ENCODE results near the gene DNAAF1.

Gene DNAAF1

DNA sequence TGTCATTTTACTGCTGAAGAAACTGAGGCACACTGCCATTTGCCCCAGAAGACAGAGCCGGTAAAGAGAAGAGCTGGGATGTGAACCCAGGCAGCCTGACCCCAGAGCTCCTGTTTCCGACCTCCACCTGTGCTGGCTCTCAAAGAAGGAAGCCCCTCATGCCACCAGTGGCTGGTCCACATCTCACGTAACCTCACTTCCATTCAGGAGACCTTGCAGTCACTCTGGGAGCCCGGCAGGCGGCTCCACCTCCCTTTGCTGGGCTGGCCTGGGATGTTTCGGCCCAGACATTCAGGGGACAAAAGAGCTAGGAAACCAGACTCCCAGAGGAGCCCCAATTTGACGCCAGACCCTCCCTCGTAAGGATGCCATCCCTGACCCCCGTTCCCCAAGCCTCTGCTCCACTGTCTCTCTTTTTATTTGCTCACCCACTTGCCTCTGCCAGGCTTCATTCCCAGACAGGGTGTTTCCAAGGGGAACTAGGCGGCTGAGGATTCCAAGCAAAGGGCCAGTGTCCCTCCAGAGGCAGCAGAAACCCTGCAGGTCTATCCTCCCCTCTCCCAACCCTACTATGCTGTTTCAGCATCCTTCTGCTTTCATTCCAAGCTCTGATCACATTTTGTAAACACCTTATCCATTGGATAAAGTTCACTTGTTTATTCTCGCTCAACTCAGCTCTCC, 38.9 kb downstream of the DNAAF1 start:
- DNase-seq (ENCODE audit: low spot score in 2 of 2) = no peak
- Mint-ChIP-seq H3K27me3 (no peaks in the 10 kb centered on the region), H3K27ac (ENCODE audit: low read depth) (no peak overlapping the region), H3K9me3 (no peaks in the 10 kb centered on the region), H3K4me1 (peaks cover 19% of the 10 kb centered on the region), H3K4me3 (no peak overlapping the region), H3K36me3 (ENCODE audit: insufficient read depth) (peaks cover 15% of the 10 kb centered on the region)
- ATAC-seq (replicated peaks; ENCODE audit: extremely low read depth, poor library complexity, severe bottlenecking) = no peak

DNA sequence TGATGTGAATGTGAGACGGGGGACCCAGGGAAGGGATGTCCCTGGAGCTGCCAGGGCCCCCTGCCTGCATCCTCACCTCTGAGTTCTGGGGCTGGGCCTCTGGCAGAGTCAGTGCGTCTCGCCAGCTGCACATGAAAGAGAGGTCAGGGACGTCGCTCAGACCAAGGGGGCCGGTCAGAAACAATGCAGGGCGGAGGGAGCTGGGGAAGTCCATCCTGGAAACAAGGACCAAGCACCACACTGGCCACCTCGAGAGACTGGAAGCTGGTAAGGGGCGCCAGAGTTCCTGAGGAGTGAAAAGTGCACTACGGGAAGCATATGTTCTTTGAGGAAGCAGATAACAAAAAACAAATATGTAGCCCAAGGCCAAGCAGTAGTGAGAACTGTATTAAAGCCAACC, 39.7 kb downstream of the DNAAF1 start:
- H3K4me1 Mint-ChIP-seq = peaks cover 19% of the 10 kb centered on the region
- H3K4me3 Mint-ChIP-seq = peak overlapping the region; percentile 92
- no peaks in the 10 kb centered on the region for H3K9me3 Mint-ChIP-seq
- peaks cover 12% of the 10 kb centered on the region for H3K36me3 Mint-ChIP-seq (ENCODE audit: insufficient read depth)
- no peaks in the 10 kb centered on the region for H3K27me3 Mint-ChIP-seq
- peak overlapping the region; percentile 62 for H3K27ac Mint-ChIP-seq (ENCODE audit: low read depth)
- ATAC-seq (replicated peaks; ENCODE audit: extremely low read depth, poor library complexity, severe bottlenecking) (no peak), DNase-seq (ENCODE audit: low spot score in 2 of 2) (no peak)

DNA sequence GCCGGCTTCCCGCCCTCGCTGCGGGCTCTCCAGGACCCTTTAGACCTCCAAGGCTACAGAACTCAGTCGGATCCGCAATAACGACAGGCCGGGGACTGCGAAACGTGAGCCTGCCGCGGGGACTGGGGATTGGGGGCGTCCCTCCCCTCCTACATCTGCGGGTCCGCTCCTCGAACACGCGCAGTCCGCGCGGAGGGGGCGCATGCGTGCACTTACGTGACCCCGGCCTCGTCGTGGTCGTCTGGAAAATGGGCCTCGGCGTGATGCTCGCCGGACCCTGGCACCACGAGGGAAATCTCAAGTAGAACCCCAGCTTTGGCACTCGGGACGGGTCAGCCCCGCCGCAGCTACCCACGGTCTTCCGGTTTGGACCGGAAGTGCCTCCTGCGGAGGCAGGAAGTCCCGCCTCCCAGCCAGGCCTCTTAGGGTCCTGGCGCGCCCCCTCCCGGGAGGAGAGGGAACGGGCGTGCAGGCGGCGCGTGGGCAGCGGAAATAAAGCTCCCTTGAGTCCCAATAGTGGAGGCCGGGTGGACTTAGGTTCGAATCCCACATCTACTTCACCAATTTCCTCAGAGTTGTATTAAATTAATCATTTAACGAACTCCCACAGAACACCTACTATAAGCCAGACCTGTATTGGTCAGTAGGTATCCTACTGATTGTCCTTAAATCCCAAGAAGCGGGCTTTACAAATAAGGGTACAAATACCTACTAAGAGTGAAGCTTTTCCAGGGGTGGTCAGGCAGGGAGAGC, 41.8 kb downstream of the DNAAF1 start, which contains the start of gene TAF1C:
TAF1C (minus strand) TSS at position 373 of the 753 bp plus-strand sequence. CDS start 2,069 bp downstream, outside the sequence.
- peaks cover 19% of the 10 kb centered on the region for H3K4me1 Mint-ChIP-seq
- peak within 1 kb of the TSS; percentile 73 for H3K27ac Mint-ChIP-seq (ENCODE audit: low read depth)
- peaks cover 10% of the 10 kb centered on the region for H3K36me3 Mint-ChIP-seq (ENCODE audit: insufficient read depth)
- no peaks in the 10 kb centered on the region for H3K27me3 Mint-ChIP-seq
- ATAC-seq (replicated peaks; ENCODE audit: extremely low read depth, poor library complexity, severe bottlenecking) (peak; percentile 92), DNase-seq (ENCODE audit: low spot score in 2 of 2) (peak; percentile 83 to 87)
- no peaks in the 10 kb centered on the region for H3K9me3 Mint-ChIP-seq
- H3K4me3 Mint-ChIP-seq = peak within 1 kb of the TSS; percentile 92

- H3K9me3 Mint-ChIP-seq = no peaks in the 10 kb centered on the region
- peaks cover 5% of the 10 kb centered on the region for H3K36me3 Mint-ChIP-seq (ENCODE audit: insufficient read depth)
- DNase-seq (ENCODE audit: low spot score in 2 of 2) (no peak), ATAC-seq (replicated peaks; ENCODE audit: extremely low read depth, poor library complexity, severe bottlenecking) (no peak)
- peaks cover 11% of the 10 kb centered on the region for H3K4me1 Mint-ChIP-seq
- H3K27ac Mint-ChIP-seq (ENCODE audit: low read depth) = no peak within 1 kb of the TSS
- no peak within 1 kb of the TSS for H3K4me3 Mint-ChIP-seq
- no peaks in the 10 kb centered on the region for H3K27me3 Mint-ChIP-seq
Observed at GRCh38 chr16:84190731-84191388, 45.8 kb downstream of the DNAAF1 start, which contains the start of gene ADAD2. Gene ADAD2, plus strand, starts transcription at chr16:84191157. Its CDS starts 74 bp downstream, at chr16:84191231.

DNA sequence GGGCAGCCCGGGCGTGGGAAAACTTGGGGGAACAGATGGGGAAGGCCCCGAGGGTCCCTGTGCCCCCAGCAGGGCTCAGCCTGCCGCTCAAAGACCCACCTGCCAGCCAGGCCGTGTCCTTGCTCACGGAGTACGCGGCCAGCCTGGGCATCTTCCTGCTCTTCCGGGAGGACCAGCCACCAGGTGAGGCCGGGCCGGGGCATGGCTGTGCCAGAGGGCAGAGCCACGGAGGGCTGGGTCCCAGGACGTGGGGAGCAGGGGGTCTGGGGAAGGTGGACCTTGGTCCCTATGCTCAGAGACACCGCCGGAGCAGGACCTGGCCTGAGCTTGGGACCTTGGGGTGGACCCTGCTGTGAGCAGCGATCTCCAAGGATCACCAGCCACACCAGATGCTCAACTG, 46.4 kb downstream of the DNAAF1 start:
- no peak for DNase-seq (ENCODE audit: low spot score in 2 of 2)
- Mint-ChIP-seq H3K27me3 (peaks cover 1% of the 10 kb centered on the region), H3K36me3 (ENCODE audit: insufficient read depth) (peaks cover 5% of the 10 kb centered on the region), H3K4me3 (no peak overlapping the region), H3K9me3 (no peaks in the 10 kb centered on the region), H3K4me1 (peaks cover 11% of the 10 kb centered on the region), H3K27ac (ENCODE audit: low read depth) (no peak overlapping the region)
- ATAC-seq (replicated peaks; ENCODE audit: extremely low read depth, poor library complexity, severe bottlenecking) = no peak

GRCh38 chr16:84193480-84193879, 48.4 kb downstream of the DNAAF1 start:
- H3K27ac Mint-ChIP-seq (ENCODE audit: low read depth) = no peak overlapping the region

DNA sequence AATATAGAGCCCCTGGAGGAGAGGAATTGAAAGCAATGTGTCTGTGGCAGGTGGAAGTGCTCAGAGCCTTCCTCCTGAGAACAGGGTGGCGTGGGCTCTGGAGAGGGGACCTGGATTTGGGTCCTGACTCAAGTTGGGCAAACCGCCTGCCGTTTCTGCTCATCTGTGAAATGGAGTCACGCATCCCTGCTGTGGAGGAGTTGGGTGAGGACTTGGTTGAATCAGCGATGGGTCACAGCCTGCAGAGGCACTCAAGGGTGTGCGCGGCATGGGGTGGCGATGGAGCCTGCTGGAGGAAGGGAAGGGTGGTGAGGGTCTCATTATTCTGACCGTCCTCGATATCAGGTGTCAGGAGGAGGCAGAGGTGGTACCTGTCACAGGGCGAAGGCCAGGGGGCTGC, 48.9 kb downstream of the DNAAF1 start:
- DNase-seq (ENCODE audit: low spot score in 2 of 2) = no peak
- Mint-ChIP-seq H3K27ac (ENCODE audit: low read depth) (no peak overlapping the region), H3K27me3 (peaks cover 20% of the 10 kb centered on the region), H3K4me3 (peak overlapping the region; percentile 52), H3K36me3 (ENCODE audit: insufficient read depth) (no peaks in the 10 kb centered on the region), H3K9me3 (no peaks in the 10 kb centered on the region), H3K4me1 (peaks cover 6% of the 10 kb centered on the region)
- ATAC-seq (replicated peaks; ENCODE audit: extremely low read depth, poor library complexity, severe bottlenecking) = no peak

More at GRCh38 chr16:84193480-84193879, 48.4 kb downstream of the DNAAF1 start:
- H3K4me1 Mint-ChIP-seq = peaks cover 6% of the 10 kb centered on the region
- H3K9me3 Mint-ChIP-seq = no peaks in the 10 kb centered on the region
- peaks cover 15% of the 10 kb centered on the region for H3K27me3 Mint-ChIP-seq
- peak; percentile 6 for ATAC-seq (replicated peaks; ENCODE audit: extremely low read depth, poor library complexity, severe bottlenecking)
- no peaks in the 10 kb centered on the region for H3K36me3 Mint-ChIP-seq (ENCODE audit: insufficient read depth)
- DNase-seq (ENCODE audit: low spot score in 2 of 2) = no peak
- no peak overlapping the region for H3K4me3 Mint-ChIP-seq

GRCh38 chr16:84194470-84195200, 49.5 kb downstream of the DNAAF1 start:
- Mint-ChIP-seq H3K4me1 (peaks cover 6% of the 10 kb centered on the region), H3K27ac (ENCODE audit: low read depth) (no peak overlapping the region), H3K4me3 (peak overlapping the region; percentile 52), H3K27me3 (peaks cover 22% of the 10 kb centered on the region), H3K9me3 (no peaks in the 10 kb centered on the region), H3K36me3 (ENCODE audit: insufficient read depth) (no peaks in the 10 kb centered on the region)
- ATAC-seq (replicated peaks; ENCODE audit: extremely low read depth, poor library complexity, severe bottlenecking) = no peak
- no peak for DNase-seq (ENCODE audit: low spot score in 2 of 2)

DNA sequence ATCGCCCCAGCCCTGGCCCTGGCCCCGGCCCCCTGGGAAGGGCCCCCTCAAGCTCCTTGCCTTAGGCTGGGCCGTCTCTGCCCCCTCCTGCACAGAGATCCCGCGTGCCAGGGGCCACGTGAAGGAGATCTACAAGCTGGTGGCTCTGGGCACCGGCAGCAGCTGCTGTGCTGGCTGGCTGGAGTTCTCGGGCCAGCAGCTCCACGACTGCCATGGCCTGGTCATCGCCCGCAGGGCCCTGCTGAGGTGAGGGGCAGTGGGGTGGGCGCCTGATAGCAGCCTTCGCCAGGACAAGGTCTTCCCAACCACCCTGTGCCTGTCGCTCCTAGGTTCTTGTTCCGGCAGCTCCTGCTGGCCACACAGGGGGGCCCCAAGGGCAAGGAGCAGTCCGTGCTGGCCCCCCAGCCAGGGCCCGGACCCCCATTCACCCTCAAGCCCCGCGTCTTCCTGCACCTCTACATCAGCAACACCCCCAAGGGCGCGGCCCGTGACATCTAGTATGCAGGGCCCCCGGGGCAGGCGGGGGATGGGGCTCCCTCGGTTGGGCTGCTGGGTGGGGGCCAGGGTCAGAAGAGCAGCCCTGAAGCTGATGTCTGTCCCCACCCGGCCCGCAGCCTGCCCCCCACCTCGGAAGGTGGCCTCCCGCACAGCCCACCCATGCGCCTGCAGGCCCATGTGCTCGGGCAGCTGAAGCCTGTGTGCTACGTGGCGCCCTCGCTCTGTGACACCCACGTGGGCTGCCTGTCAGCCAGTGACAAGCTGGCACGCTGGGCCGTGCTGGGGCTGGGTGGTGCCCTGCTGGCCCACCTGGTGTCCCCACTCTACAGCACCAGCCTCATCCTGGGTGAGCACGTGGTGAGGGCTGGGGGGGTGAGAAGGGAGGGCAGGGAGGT, 50.3 kb downstream of the DNAAF1 start:
- no peaks in the 10 kb centered on the region for H3K9me3 Mint-ChIP-seq
- no peak overlapping the region for H3K27ac Mint-ChIP-seq (ENCODE audit: low read depth)
- H3K27me3 Mint-ChIP-seq = peaks cover 22% of the 10 kb centered on the region
- no peaks in the 10 kb centered on the region for H3K36me3 Mint-ChIP-seq (ENCODE audit: insufficient read depth)
- H3K4me1 Mint-ChIP-seq = peaks cover 6% of the 10 kb centered on the region
- H3K4me3 Mint-ChIP-seq = no peak overlapping the region
- ATAC-seq (replicated peaks; ENCODE audit: extremely low read depth, poor library complexity, severe bottlenecking) (no peak), DNase-seq (ENCODE audit: low spot score in 2 of 2) (no peak)

GRCh38 chr16:84196101-84196500, 51.0 kb downstream of the DNAAF1 start:
- Mint-ChIP-seq H3K36me3 (ENCODE audit: insufficient read depth) (no peaks in the 10 kb centered on the region), H3K9me3 (no peaks in the 10 kb centered on the region), H3K27ac (ENCODE audit: low read depth) (no peak overlapping the region), H3K4me1 (peaks cover 6% of the 10 kb centered on the region), H3K27me3 (peaks cover 22% of the 10 kb centered on the region), H3K4me3 (no peak overlapping the region)
- ATAC-seq (replicated peaks; ENCODE audit: extremely low read depth, poor library complexity, severe bottlenecking) (no peak), DNase-seq (ENCODE audit: low spot score in 2 of 2) (no peak)

DNA sequence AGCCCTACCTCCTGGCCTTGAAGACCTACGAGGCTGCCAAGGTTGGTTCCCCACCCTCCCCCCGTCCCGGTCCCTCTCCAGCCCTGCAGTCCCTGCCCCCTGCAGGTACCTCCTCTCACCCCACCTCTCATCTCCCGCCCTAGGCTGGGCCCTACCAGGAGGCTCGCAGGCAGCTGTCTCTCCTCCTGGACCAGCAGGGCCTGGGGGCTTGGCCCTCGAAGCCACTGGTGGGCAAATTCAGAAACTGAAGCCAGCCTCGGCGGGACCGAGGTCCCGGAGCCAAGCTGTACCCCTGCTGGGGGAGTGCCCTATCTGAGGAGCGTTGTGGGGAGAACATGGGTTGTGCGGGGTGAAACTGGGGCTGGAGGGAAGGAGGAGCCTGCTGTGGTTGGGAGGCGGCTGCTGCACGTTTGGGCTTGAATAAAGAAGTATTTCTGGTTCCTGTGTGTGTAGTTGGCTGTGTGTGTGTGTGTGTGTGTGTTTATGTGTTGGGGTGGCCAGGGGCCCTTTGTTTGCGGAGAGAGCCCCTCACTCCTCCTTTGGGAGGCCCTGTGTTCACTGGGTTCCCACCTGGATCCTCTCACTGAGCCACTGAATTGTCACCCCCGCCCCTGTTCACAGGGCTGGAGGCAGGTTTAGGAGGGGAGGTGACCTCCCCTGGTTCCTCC, 51.8 kb downstream of the DNAAF1 start:
- Mint-ChIP-seq H3K9me3 (no peaks in the 10 kb centered on the region), H3K27me3 (peaks cover 22% of the 10 kb centered on the region), H3K27ac (ENCODE audit: low read depth) (no peak overlapping the region), H3K4me3 (no peak overlapping the region), H3K36me3 (ENCODE audit: insufficient read depth) (no peaks in the 10 kb centered on the region), H3K4me1 (peaks cover 6% of the 10 kb centered on the region)
- no peak for ATAC-seq (replicated peaks; ENCODE audit: extremely low read depth, poor library complexity, severe bottlenecking)
- no peak for DNase-seq (ENCODE audit: low spot score in 2 of 2)
